ENCODE measurements around the gene ZNF496. TPM values are rescaled to one million over a fixed set of nuclear protein-coding genes. Genes with fewer than 3 reads are reported as not detected.

ZNF496 gene
- total and polyA plus RNA-seq, 2 of the 13 experiments (the other 11 are each of a cell fraction or from before 2014, with no cell fraction given) = 14.8 to 18.6 TPM

- TF ChIP-seq, protein P1, sequence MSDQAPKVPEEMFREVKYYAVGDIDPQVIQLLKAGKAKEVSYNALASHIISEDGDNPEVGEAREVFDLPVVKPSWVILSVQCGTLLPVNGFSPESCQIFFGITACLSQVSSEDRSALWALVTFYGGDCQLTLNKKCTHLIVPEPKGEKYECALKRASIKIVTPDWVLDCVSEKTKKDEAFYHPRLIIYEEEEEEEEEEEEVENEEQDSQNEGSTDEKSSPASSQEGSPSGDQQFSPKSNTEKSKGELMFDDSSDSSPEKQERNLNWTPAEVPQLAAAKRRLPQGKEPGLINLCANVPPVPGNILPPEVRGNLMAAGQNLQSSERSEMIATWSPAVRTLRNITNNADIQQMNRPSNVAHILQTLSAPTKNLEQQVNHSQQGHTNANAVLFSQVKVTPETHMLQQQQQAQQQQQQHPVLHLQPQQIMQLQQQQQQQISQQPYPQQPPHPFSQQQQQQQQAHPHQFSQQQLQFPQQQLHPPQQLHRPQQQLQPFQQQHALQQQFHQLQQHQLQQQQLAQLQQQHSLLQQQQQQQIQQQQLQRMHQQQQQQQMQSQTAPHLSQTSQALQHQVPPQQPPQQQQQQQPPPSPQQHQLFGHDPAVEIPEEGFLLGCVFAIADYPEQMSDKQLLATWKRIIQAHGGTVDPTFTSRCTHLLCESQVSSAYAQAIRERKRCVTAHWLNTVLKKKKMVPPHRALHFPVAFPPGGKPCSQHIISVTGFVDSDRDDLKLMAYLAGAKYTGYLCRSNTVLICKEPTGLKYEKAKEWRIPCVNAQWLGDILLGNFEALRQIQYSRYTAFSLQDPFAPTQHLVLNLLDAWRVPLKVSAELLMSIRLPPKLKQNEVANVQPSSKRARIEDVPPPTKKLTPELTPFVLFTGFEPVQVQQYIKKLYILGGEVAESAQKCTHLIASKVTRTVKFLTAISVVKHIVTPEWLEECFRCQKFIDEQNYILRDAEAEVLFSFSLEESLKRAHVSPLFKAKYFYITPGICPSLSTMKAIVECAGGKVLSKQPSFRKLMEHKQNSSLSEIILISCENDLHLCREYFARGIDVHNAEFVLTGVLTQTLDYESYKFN (CRISPR knock-in tag; conservative IDR thresholded peaks at IDR 0.05) = peak; percentile 37
- no peak for TF ChIP-seq RARA (CRISPR knock-in tag; IDR thresholded peaks at IDR 0.05)
- no peak for TF ChIP-seq SMAD9 (CRISPR knock-in tag; IDR thresholded peaks at IDR 0.05)
- TF ChIP-seq TEAD2 (CRISPR knock-in tag; IDR thresholded peaks at IDR 0.05) = no peak
- TF ChIP-seq ZNF558 (CRISPR knock-in tag; IDR thresholded peaks at IDR 0.05; ENCODE audit: borderline replicate concordance) = no peak
- TF ChIP-seq NCOA1 (CRISPR knock-in tag; IDR thresholded peaks at IDR 0.05) = no peak
- no peak for TF ChIP-seq MXD1 (CRISPR knock-in tag; IDR thresholded peaks at IDR 0.05)
- TF ChIP-seq SCMH1 (CRISPR knock-in tag; IDR thresholded peaks at IDR 0.05; ENCODE audit: borderline replicate concordance) = no peak
- no peak for TF ChIP-seq ZNF205 (CRISPR knock-in tag; IDR thresholded peaks at IDR 0.05)
- TF ChIP-seq, protein P2, sequence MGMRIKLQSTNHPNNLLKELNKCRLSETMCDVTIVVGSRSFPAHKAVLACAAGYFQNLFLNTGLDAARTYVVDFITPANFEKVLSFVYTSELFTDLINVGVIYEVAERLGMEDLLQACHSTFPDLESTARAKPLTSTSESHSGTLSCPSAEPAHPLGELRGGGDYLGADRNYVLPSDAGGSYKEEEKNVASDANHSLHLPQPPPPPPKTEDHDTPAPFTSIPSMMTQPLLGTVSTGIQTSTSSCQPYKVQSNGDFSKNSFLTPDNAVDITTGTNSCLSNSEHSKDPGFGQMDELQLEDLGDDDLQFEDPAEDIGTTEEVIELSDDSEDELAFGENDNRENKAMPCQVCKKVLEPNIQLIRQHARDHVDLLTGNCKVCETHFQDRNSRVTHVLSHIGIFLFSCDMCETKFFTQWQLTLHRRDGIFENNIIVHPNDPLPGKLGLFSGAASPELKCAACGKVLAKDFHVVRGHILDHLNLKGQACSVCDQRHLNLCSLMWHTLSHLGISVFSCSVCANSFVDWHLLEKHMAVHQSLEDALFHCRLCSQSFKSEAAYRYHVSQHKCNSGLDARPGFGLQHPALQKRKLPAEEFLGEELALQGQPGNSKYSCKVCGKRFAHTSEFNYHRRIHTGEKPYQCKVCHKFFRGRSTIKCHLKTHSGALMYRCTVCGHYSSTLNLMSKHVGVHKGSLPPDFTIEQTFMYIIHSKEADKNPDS (CRISPR knock-in tag; IDR thresholded peaks at IDR 0.05) = peak; percentile 90; the same call in 1 of the 2 replicates
- TF ChIP-seq, protein P3, sequence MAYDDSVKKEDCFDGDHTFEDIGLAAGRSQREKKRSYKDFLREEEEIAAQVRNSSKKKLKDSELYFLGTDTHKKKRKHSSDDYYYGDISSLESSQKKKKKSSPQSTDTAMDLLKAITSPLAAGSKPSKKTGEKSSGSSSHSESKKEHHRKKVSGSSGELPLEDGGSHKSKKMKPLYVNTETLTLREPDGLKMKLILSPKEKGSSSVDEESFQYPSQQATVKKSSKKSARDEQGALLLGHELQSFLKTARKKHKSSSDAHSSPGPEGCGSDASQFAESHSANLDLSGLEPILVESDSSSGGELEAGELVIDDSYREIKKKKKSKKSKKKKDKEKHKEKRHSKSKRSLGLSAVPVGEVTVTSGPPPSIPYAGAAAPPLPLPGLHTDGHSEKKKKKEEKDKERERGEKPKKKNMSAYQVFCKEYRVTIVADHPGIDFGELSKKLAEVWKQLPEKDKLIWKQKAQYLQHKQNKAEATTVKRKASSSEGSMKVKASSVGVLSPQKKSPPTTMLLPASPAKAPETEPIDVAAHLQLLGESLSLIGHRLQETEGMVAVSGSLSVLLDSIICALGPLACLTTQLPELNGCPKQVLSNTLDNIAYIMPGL (CRISPR knock-in tag; IDR thresholded peaks at IDR 0.05; ENCODE audit: borderline replicate concordance in 1 of 2, low read depth in 1 of 2) = no peak
- TF ChIP-seq GATAD1 (CRISPR knock-in tag; IDR thresholded peaks at IDR 0.05) = no peak
- no peak for TF ChIP-seq SRSF4 (IDR thresholded peaks at IDR 0.05; ENCODE audit: low read depth, low read length, poor library complexity, severe bottlenecking)
- TF ChIP-seq CEBPB (IDR thresholded peaks at IDR 0.05; ENCODE audit: borderline replicate concordance, low read depth, low read length) = peak; percentile 96
- TF ChIP-seq, protein P4, sequence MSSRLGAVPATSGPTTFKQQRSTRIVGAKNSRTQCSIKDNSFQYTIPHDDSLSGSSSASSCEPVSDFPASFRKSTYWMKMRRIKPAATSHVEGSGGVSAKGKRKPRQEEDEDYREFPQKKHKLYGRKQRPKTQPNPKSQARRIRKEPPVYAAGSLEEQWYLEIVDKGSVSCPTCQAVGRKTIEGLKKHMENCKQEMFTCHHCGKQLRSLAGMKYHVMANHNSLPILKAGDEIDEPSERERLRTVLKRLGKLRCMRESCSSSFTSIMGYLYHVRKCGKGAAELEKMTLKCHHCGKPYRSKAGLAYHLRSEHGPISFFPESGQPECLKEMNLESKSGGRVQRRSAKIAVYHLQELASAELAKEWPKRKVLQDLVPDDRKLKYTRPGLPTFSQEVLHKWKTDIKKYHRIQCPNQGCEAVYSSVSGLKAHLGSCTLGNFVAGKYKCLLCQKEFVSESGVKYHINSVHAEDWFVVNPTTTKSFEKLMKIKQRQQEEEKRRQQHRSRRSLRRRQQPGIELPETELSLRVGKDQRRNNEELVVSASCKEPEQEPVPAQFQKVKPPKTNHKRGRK (CRISPR knock-in tag; IDR thresholded peaks at IDR 0.05) = no peak
- no peak for TF ChIP-seq ZNF672 (CRISPR knock-in tag; IDR thresholded peaks at IDR 0.05)
- TF ChIP-seq ZNF3 (CRISPR knock-in tag; IDR thresholded peaks at IDR 0.05) = no peak
- no peak for TF ChIP-seq ZNF12 (CRISPR knock-in tag; IDR thresholded peaks at IDR 0.05)
These were observed 7.4 kb downstream of the ZNF496 start (continued) for GRCh38 chr1:247324204-247324787.
